GM21737 (cell line): ENCODE results near the gene CLIP4.

Source experiments
- ATAC-seq: cut with Tn5 transposase; IDR thresholded peaks from one replicate; pipeline ENCODE4 v1.9.1; 2021; ENCODE audit warnings: mild to moderate bottlenecking, moderate library complexity; ENCODE audit not compliant: unreplicated experiment

CLIP4 gene

GRCh38 chr2:29218071-29218470 is 102.9 kb downstream of the CLIP4 start:
- no peak for ATAC-seq

- no peak for ATAC-seq
Measured at GRCh38 chr2:29218550-29219125, 103.4 kb downstream of the CLIP4 start.

GRCh38 chr2:29219374-29219773 is 104.2 kb downstream of the CLIP4 start:
- no peak for ATAC-seq

GRCh38 chr2:29220506-29221270 is 105.5 kb downstream of the CLIP4 start:
- no peak for ATAC-seq

- no peak for ATAC-seq
Measured at GRCh38 chr2:29222381-29223179, 107.4 kb downstream of the CLIP4 start.

- ATAC-seq: no peak
Measured at GRCh38 chr2:29223257-29223656, 108.0 kb downstream of the CLIP4 start.

- no peak for ATAC-seq
Measured at GRCh38 chr2:29223851-29224692, 108.9 kb downstream of the CLIP4 start.

- no peak for ATAC-seq
Measured at GRCh38 chr2:29224693-29225551, 109.7 kb downstream of the CLIP4 start.

GRCh38 chr2:29225814-29226213 is 110.6 kb downstream of the CLIP4 start:
- ATAC-seq: no peak

GRCh38 chr2:29226375-29226774 is 111.2 kb downstream of the CLIP4 start:
- no peak for ATAC-seq

- no peak for ATAC-seq
Measured at GRCh38 chr2:29226808-29227207, 111.6 kb downstream of the CLIP4 start.

GRCh38 chr2:29227935-29228675 is 112.9 kb downstream of the CLIP4 start:
- no peak for ATAC-seq

- ATAC-seq: no peak
Measured at GRCh38 chr2:29228947-29229346, 113.7 kb downstream of the CLIP4 start.

GRCh38 chr2:29229640-29230039 is 114.4 kb downstream of the CLIP4 start:
- no peak for ATAC-seq

GRCh38 chr2:29232041-29232440 is 116.8 kb downstream of the CLIP4 start:
- no peak for ATAC-seq

- no peak for ATAC-seq
Measured at GRCh38 chr2:29233428-29233827, 118.2 kb downstream of the CLIP4 start.

- no peak for ATAC-seq
Measured at GRCh38 chr2:29235411-29235810, 120.2 kb downstream of the CLIP4 start.

GRCh38 chr2:29236074-29236473 is 120.9 kb downstream of the CLIP4 start:
- no peak for ATAC-seq

- ATAC-seq: no peak
Measured at GRCh38 chr2:29238497-29238896, 123.3 kb downstream of the CLIP4 start.
